CD4-positive, alpha-beta T cell treated with Interleukin-15 for 4 hours (primary cell): ENCODE results near the gene ZNF862.

Source experiments
- DNase-seq: peaks from one replicate; pipeline ENCODE4 v3.0.0-alpha.2; 2020; ENCODE audit warnings: low spot score

Gene ZNF862

GRCh38 chr7:149838224-149838991 is at the start of gene ZNF862:
TSS of gene ZNF862 (plus strand) at chr7:149838375. CDS start at chr7:149838612, 237 bp downstream.
- DNase-seq, result peak; percentile 97

GRCh38 chr7:149789101-149789500 is 49.1 kb upstream of the ZNF862 start:
- DNase-seq, result no peak

GRCh38 chr7:149790146-149790548 is 48.0 kb upstream of the ZNF862 start:
- no peak for DNase-seq

- no peak for DNase-seq
These were observed 47.3 kb upstream of the ZNF862 start for GRCh38 chr7:149790754-149791360.

GRCh38 chr7:149791411-149792219 is 46.6 kb upstream of the ZNF862 start:
- DNase-seq, result no peak

- DNase-seq, result no peak
These were observed 46.0 kb upstream of the ZNF862 start for GRCh38 chr7:149792220-149792595.

GRCh38 chr7:149793261-149793660 is 44.9 kb upstream of the ZNF862 start:
- no peak for DNase-seq

GRCh38 chr7:149794661-149795060 is 43.5 kb upstream of the ZNF862 start:
- no peak for DNase-seq

- no peak for DNase-seq
These were observed 43.0 kb upstream of the ZNF862 start for GRCh38 chr7:149795126-149795525.

- DNase-seq, result no peak
These were observed 41.8 kb upstream of the ZNF862 start for GRCh38 chr7:149796287-149796860.

GRCh38 chr7:149797771-149798170 is 40.4 kb upstream of the ZNF862 start:
- DNase-seq, result no peak

GRCh38 chr7:149799397-149800168 is 38.6 kb upstream of the ZNF862 start:
- DNase-seq, result peak; percentile 54

- DNase-seq, result no peak
These were observed 38.0 kb upstream of the ZNF862 start for GRCh38 chr7:149800169-149800555.

- DNase-seq, result no peak
These were observed 37.1 kb upstream of the ZNF862 start for GRCh38 chr7:149801002-149801566.

GRCh38 chr7:149801816-149802215 is 36.4 kb upstream of the ZNF862 start:
- no peak for DNase-seq

GRCh38 chr7:149802966-149803365 is 35.2 kb upstream of the ZNF862 start:
- DNase-seq, result no peak

GRCh38 chr7:149803551-149804074 is 34.6 kb upstream of the ZNF862 start:
- no peak for DNase-seq

- DNase-seq, result no peak
These were observed 34.1 kb upstream of the ZNF862 start for GRCh38 chr7:149804106-149804505.

- DNase-seq, result no peak
These were observed 31.4 kb upstream of the ZNF862 start for GRCh38 chr7:149806726-149807125.

GRCh38 chr7:149808311-149808710 is 29.9 kb upstream of the ZNF862 start:
- DNase-seq, result no peak

- no peak for DNase-seq
These were observed 29.0 kb upstream of the ZNF862 start for GRCh38 chr7:149809215-149809614.
